Endometrium (tissue), 2 donors: ENCODE results near the gene SPRING1.

Experiments
- FAIRE-seq: peaks from 2 replicates; lab custom pipeline; 2012; peaks lifted over from hg19 to GRCh38; lab: Jason Lieb, UNC
- donor health status: control.
- donor health status: control.

The SPRING1 gene

GRCh38 chr12:116708826-116709756 lies 28.8 kb downstream of the SPRING1 start:
- FAIRE-seq = no peak

GRCh38 chr12:116707751-116708150 lies 30.1 kb downstream of the SPRING1 start:
- FAIRE-seq = no peak

DNA sequence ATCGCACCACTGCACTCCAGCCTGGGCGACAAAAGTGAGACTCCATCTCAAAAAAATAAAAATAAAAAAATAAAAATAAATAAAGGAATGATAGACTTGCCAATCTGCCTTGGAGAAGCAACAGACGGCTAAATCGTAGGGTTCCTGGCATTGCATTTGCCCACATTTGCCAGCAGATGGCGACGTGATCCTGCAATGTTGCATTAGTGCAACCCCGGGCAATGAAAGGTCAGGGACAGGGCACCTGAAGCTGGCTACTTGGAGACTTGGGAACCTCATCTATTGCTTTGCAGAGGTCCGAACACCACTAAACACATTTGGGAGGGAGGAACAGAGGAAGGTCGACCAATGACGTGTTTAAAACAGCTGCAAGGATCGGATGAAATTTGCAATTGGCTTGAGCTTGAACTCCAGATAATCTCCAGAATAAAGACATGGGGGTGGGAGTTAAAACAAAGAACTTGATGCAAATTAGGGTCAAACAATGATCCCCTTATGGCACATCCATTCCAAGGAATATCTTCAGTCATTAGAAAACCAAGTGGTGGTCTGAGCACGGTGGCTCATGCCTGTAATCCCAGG lies 34.6 kb downstream of the SPRING1 start:
- FAIRE-seq = no peak

DNA sequence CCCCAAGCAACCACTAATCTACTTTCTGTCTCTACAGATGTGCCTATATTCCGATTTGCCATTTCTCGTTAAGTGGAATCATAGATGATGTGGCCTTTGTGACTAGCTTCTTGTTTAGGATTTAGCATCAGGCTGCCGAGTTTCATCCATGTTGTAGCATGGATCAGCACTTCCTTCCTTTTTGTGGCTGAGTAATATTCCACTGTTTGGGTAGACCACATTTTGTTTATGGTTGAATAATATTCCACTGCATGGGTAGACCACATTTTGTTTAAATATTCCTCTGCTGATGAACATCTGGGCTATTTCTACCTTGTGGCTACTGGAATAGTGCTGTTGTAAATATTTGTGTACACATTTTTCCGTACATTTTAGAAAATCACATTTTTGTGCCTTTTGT lies 36.4 kb downstream of the SPRING1 start:
- no peak for FAIRE-seq

DNA sequence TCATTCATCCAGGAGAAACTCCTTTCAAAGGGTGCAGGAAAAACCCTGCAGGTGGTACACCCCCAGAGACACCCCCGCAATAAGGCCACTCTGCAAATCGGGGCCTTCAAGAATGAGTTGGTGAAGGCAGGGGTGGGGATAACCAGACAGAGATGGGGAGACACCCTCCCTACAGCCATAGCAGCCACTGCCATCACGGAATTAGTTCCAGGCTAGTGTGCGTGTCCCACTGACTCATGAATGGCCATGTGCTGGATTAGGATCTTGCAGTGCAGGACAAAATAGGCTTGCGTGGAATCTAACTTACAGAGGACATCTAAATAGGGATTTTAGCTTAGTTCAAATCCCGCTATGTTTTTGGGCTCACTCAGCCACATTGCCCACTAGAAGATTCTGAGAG lies 37.8 kb downstream of the SPRING1 start:
- FAIRE-seq = no peak

DNA sequence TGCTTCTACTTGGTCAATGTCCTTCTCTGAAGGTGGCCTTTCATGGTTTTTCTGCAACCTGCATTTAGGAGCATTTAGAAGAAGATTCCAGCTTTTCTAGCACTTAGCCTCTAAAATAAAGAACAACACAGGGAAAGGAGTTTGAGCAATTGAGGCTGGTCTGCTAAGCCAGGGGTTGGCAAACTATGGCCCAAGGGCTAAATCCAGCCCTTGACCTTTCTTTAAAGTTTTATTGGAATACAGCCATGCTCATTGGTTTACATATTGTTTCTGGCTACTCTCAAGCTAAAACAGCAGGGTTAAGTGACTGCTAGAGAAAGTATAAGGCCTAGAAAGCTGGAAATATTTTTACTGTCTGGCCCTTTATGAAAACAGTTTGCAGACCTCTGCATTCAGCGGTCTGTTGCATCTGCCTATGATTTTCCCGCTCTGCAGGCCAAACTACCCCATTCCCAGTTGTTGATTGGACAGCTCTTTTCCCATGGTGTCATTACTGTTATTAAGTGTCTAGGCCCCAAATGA lies 39.3 kb downstream of the SPRING1 start:
- FAIRE-seq = no peak

- no peak for FAIRE-seq
Observed at GRCh38 chr12:116698116-116698515, 39.8 kb downstream of the SPRING1 start.

DNA sequence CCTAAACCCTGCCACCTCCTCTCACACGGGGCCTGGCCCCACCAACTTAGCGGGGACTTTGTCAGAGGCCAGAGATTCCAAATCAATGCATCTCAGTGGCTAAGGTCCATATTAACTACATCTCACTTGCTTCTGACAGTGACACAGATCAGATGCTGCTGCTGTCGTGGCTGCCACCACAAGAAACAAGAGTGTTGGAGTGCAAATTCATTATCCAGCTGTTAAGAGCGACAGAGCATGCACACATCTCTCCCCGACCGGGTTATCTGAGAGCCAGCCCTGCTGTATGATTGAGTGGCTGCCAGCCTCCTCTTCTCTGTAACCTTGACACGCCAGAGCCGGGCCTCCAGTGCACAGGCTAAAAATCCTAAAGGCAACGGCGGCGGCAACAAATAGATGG lies 40.2 kb downstream of the SPRING1 start:
- no peak for FAIRE-seq

GRCh38 chr12:116697305-116697704 lies 40.6 kb downstream of the SPRING1 start:
- FAIRE-seq = no peak

DNA sequence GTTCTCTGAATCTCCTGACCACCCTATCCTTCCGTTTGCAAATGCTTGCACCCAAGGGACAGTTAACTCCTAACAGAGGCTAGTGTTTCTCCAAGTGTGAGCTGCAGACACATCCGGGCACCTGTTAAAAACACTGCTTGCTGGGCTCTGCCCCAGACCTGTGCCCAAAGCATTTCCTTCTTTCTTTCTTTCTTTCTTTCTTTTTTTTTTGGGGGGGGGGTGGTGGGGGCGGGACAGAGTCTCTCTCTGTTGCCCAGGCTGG lies 42.5 kb downstream of the SPRING1 start:
- FAIRE-seq = no peak

DNA sequence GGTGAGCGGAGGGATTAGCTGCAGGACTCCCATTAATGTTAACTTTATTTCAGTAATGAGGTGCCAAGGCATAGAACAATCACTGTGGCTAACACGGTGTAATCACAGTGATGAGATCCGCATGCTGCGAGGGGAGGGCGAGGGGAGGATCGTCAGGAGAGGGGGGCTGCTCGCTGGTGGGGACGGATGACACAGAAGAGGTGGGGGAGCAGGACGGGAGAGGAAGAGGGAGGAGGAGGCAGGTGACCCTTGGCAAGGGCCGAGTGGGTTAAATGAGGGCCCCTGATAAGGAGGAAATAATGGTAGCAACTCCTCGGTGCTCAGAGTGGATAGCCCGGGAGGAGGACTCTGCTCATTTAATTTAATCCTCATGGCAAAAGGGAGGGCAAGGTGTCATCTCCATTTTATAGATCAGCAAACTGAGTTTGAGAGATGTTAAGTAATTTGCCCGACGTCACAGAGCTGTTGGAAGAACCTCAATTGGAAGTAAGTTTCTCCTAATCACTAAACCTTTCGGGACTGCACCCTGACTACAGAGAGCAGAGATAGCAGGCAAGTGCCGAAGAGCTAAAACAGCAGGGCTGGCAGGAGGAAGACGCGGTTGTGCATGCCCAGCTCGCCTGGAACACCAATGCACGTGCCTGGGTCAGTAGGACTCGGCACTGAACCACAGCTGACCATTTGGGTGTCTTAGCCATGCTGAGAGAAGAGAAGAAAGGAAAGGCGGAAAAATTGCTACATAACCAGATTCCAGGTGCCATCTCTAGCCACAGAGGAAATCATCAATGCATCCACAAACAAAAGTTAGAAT lies 43.0 kb downstream of the SPRING1 start:
- FAIRE-seq = no peak

GRCh38 chr12:116693286-116694227 lies 44.3 kb downstream of the SPRING1 start:
- no peak for FAIRE-seq

- FAIRE-seq = no peak
Observed at GRCh38 chr12:116692605-116693004, 45.3 kb downstream of the SPRING1 start.

DNA sequence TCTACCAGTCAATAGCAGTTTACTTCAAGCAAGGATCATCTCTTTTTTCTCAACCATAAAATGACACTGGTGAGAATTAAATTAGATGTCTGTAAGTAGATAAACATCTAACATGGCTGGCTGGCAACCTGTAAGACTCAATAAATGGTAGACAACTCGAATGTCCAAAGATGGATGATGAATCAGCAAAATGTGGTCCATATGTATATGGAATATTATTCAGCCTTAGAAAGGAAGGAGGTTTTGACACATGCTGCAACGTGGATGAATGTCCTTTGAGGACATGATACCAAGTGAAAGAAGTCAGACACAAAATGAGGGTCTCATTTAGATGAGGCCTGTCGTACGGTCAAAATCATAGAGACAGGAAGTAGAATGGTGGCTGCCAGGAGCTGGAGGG lies 46.2 kb downstream of the SPRING1 start:
- no peak for FAIRE-seq

DNA sequence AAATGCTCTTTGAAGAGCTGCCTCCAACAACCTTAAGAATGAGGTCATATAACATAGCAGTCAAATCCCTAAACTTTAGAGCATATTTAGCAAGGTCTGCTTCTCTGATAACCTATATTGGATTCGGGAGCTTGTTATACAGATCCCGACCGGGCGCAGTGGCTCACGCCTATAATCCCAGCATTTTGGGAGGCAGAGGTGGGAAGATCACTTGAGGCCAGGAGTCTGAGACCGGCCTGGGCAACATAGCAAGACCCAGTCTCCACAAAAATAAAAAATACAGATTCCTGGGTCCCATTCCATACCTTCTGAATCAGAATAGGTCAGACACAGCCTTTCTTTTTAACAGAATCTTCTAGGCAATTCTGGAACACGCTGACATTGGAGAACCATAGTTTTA lies 46.7 kb downstream of the SPRING1 start:
- no peak for FAIRE-seq

- no peak for FAIRE-seq
Observed at GRCh38 chr12:116689979-116690744, 47.7 kb downstream of the SPRING1 start.

- no peak for FAIRE-seq
Observed at GRCh38 chr12:116689521-116689920, 48.3 kb downstream of the SPRING1 start.
